Putamen (tissue), 1 donor: ENCODE measurements around the gene ATP1B2.
"Not testable (repeated sequence)": the region's sequence is repeated elsewhere in the genome, so short reads cannot be mapped to it uniquely, and the experiment has no call there.

Source experiments
- DNase-seq: peaks from one replicate; pipeline ENCODE4 v3.0.0-alpha.2; 2016; ENCODE audit warnings: low spot score

Gene ATP1B2, protein sequence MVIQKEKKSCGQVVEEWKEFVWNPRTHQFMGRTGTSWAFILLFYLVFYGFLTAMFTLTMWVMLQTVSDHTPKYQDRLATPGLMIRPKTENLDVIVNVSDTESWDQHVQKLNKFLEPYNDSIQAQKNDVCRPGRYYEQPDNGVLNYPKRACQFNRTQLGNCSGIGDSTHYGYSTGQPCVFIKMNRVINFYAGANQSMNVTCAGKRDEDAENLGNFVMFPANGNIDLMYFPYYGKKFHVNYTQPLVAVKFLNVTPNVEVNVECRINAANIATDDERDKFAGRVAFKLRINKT

DNA sequence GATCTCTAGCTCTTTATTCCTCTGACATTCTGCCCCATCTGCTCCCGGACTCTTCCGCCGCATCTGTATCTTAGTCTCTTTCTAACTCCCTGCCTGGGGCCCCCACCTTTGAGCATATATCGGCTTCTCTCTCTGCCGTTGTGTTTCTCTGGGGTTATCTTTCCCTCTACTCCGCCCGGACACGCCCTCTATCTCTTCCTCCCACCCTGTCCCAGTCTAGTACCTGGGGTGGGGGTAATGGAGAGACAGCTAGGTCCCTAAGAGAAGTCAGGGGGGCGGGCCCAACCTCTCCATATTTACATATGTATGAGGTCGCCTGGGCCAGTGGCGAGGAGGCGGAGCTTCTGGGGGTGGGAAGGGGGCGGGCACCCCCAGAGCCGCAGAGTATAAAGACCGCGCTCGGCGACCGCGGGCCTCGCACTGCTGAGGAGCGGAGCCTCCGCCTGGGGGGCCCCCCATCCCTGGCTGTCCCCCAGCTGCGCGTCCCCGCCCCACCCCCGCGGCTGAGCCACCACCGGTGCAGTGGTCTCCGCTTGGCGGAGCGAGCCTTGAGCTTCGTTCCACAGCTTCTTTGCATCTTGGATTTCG lies at the start of gene ATP1B2:
TSS of gene ATP1B2 (plus strand) at position 418 of the 588 bp plus-strand sequence. CDS start 593 bp downstream, outside the sequence.
- DNase-seq, result peak; percentile 51

DNA sequence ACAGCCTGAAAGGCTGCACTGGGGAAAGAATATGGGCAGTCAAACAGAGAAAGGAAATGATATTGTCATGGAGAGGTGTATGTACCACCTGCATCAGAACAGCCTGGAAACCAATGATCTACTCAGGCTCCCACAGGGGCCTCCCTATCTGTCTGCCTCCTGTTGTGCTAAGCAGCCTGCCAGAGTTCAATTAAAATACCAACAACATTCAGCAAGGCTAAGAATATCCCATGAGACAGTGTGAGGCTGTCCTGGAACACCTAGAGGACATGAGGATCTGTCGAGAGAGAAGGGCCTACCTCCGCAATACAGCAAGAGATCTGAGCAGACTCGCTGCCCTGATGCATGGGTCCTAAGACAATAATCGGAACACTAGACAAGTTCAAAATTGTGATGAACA lies 44.4 kb upstream of the ATP1B2 start:
- no peak for DNase-seq

DNA sequence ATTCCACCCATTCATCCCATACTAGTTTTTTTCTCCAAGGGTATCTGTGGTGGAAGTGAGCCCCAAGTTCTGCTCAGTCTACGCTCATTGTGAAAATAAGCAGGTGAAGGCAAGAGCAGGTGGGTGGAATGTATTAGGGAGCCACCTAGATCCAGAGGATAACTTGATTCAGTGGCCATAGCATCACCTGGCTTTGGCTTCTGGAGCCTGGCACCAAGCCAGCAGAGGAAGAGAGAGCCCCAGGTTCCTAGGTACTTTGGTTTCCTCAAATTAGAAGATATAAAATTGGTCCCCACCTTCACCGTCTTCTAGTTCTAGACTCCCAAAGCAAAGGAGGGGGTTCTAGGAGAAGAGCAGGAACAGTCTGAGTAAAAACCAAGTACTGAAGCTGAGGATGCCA lies 40.1 kb upstream of the ATP1B2 start:
- DNase-seq, result no peak

DNA sequence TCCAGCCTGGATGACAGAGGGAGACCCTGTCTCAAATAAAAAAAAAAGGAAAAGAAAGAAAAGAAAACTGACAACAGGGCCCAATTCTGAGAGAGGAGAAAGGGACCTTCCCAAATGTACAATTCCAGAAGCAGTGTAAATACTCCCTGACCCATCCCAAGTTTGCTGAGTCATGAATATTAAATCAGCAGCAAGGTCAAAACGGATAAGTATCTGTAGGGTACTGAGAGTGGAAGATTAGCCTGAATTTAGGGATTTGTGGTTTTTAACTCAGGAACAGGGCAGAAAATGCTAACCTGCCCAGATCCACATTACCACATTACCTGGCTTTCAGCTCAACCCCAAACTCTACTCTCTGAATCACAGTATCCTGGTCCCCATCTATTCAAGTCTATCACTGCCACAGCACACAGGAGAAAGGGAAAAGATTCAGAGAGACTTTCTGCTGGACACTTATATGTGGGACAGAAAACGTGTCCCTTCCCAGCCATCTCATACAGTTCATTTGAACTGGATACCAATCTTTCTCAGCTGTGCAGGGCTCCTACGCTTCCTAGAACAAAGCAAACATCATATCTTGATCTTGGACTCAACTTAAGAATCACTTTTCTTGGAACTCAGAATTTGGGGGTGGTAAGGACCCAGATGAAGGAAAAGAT lies 39.0 kb upstream of the ATP1B2 start:
- no peak for DNase-seq

DNA sequence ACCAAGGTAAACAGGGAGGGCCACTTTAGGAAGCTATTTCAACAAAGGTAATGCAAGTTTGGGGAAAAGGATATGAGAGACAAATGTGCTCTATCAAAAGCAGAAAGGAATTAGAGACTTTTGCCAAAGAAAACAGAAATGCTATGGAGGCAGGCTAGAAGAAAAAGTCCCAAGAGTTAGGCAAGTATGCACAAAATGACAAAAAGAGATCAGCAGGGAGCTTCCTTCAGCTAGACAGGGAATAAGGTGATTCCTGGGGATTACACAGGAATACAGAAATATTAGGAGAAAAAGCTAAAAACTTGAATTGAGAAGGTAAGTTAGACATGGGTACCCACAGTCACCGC lies 38.5 kb upstream of the ATP1B2 start:
- DNase-seq, result no peak

DNA sequence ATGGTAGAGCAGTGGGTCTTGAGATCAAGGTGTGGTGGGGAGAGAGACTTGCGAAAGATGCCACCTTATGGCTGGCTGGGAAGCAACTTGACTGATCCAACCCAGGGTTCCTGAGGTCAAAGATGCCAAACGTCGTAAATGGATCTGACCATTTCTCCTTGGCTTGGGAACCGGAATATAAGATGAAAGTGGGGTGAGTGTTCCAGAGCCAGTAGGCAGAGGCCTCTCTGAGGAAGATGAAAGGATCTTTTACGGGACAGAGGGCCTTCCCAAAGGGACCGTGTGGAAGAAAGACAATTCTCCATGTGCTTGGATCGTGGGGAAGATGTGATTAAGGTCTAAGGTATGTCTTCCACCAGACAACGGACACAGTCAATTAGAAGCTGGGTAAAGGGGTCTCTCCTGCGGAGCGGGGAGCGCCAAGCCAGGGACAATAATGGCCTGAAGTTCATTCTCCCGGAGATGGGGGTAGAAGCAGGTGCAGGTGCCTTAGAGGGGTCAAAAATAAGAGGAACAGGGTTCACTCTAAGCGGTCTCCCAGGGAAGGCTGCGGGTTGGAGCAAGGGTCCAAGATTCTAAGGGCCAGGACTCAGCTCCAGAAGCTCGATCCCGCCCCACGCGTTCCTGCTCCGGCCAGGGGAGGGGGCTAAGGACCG lies 36.8 kb upstream of the ATP1B2 start:
- no peak for DNase-seq

DNA sequence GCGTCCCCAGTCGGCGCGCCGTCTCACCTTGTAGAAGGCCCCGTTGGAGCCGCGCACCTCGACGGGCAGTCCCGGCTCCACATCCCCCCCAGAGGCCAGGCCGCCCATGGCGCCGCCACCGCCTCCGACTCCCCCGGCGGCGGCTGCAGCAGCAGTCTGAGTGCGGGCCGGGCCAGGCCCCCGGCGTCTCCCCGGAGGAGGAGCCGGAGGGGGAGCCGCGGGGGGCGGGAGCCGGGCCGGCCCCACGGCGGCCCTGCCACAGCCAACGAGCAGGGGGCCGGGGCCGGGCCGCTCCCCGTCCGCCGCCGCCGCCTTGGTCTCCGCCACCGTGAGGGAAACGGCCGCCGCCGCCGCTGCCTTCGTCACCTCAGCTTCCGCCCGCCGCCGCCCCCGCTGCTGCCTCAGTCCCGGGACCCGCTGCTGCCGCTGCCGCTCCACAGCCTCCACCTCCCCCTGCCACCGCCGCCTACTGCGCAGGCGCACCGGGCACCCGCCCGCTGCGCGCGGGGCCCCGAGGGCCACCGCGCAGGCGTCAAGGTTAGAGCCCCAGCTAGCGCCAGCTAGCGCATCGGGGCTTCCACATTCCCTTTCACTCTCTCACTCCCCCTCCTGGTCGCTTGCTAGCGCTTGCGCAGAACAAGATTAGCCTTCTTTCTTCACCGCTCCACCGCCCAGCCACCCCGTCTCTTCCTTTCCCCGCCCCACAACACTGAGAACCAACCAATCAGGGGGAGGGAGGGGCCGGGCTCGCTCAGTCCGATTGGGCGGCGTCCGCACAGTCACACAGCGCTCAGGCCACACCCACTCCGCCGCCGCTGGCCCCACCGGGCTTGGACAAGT lies 36.1 kb upstream of the ATP1B2 start, which contains the start of gene FXR2:
TSS of gene FXR2 (minus strand) at position 473 of the 840 bp plus-strand sequence. CDS start at position 108, 365 bp downstream.
- peak; percentile 100 for DNase-seq

DNA sequence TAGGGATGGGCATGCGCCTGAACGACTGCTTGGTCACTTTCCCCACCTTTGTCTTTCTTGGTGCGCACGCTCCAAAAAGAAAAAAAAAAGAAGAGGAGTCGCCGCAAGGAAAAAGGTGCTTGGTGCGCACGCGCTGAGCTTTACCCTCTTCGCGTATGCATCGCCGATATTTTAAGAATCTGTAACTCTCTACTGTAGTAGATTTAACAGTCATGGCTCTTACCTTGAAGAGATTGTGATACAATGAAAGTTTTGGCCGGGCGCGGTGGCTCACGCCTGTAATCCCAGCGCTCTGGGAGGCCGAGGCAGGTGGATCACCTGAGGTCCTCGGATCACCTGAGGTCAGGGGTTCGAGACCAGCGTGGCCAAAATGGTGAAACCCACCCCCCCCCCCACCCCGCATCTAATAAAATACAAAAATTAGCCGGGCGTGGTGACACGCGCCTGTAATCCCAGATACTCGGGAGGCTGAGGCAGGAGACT lies 35.4 kb upstream of the ATP1B2 start:
- no peak for DNase-seq

DNA sequence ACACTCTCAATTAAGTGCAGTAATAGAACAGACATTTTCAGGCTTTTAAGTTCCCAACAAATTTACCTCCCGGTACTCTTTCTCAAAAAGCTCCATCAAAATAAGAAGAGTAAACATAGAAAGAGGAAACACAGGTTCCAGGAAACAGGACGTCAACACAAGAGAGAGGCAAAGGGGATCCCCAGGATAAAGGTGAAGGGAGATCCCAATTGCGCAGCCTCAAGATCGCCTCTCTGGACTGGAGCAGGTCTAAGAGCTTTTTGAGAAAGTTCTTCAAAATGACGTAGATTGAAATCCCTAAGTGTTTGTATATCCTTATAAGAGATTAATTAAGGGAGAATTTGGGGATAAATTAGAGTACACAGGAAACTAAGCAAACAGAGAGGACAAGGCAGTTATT lies 32.1 kb upstream of the ATP1B2 start:
- DNase-seq, result no peak

DNA sequence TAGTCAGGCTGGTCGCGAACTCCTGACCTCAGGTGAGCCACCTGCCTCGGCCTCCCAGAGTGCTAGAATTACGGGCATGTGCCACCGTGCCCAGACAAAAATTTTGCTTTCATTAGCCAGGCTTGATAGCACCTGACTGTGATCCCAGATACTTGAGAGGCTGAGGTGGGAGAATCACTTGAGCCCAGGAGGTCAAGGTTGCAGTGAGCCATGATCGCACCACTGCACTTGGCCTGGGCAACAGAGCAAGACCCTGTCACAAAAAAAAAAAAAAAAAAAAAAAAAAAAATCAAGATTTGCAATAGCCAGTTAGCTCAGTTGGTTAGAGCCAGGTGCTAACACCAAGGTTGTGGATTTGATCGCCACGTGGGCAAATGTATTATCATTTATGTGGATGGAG lies 29.9 kb upstream of the ATP1B2 start:
- DNase-seq, result no peak

DNA sequence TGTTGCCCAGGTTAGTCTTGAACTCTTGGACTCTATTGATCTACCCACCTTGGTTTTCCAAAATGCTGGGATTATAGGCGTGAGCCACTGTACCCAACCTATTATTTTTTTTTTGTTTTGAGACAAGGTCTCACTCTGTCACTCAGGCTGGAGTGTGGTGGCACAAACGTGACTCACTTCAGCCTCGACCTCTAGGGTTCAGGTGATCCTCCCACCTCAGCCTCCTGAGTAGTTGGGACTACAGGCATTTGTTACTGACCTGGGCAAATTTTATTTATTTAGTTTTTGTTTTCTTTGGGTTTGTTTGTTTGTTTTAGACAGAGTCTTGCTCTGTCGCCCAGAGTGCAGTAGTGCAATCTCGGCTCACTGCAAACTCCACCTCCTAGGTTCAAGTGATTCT lies 27.1 kb upstream of the ATP1B2 start:
- DNase-seq, result no peak

DNA sequence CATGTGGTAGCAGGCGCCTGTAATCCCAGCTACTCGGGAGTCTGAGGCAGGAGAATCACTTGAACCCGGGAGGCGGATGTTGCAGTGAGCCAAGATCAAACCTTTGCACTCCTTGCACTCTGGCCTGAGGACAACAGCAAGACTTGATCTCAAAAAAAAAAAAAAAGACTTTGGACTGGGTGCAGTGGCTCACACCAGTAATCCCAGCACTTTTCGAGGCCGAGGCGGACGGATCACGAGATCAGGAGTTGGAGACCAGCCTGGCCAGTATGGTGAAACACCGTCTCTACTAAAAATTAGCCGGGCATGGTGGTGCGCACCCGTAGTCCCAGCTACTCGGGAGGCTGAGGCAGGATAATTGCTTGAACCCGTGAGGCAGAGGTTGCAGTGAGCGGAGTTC lies 25.0 kb upstream of the ATP1B2 start:
- not testable (repeated sequence) for DNase-seq

DNA sequence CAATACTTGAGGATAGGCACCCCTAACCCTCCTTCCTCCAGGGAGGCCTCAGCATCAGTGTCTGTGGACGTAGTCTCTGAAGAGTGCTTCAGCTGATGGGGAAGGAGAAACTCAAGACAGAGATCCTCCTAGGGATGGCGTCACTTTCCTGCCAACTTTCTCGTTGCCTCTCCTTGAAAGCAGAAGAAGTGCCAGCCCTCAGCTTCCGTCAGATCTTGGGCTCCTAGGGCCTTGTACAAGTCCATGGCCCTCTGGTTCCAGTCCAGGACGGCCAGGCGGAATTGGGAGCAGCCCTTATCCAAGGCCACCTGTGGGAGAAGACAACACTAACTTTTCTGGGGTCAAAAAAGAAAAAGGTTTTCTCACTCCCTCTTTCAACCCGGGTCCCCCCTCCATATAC lies 24.4 kb upstream of the ATP1B2 start:
- DNase-seq, result no peak

DNA sequence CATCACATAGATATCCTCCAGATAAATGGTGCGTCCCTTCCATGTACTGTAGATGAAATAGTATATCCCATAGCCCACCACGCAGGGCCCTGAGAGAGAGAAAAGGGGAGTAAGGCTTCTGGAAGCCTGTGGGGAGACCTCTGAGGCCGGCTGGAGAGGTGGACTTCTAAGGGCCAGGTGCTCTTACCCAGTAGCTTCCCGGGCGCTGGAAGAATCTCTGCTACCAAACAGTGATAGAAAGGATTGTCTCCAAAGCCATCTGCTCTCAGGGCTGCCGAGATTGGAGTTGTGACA lies 23.8 kb upstream of the ATP1B2 start:
- DNase-seq, result no peak

DNA sequence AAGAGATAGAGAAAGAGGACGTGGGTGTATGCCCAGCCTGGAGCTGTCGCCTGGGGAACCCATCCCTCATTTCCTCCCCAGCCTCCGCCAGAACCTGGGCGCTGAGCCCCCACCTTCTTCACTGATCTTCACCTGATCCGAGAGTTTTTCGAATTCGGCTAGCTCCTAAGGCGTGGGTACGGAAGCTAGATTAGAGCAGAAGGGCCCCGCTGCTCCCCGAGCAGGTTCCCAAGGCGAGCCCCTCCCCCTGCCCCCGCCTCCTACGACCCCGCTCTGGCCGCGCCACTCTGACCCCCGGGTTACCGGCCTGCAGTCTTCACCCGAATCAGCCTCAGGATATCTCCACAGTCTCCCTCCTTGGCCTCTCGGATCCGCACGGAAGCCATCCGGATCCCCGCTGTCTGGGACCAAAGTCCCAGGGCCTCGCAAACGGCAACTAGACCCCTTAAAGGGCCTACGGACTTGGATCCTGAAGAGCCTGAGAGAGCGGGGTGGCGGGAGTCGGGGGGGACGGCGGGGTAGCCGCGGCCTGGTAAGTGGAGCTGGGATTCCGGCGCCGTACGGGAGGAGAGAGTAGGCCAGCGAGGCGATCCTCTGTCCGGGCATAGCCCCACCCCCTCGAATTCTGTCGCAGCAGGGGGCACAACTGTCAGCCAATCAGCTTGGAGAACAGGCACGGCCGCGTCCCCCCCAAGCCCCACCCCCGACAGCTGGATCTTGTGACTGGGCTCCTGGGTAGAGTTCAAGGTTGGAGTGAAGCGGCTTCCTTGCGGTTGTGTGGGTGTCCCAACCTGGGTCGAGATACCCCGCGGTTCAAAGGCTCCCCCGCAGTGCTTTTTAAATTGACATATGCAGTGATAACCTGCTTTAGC lies 23.2 kb upstream of the ATP1B2 start, which contains the start of gene SAT2:
TSS of gene SAT2 (minus strand) at position 572 of the 872 bp plus-strand sequence. CDS start at position 386, 186 bp downstream.
- peak; percentile 96 for DNase-seq

DNA sequence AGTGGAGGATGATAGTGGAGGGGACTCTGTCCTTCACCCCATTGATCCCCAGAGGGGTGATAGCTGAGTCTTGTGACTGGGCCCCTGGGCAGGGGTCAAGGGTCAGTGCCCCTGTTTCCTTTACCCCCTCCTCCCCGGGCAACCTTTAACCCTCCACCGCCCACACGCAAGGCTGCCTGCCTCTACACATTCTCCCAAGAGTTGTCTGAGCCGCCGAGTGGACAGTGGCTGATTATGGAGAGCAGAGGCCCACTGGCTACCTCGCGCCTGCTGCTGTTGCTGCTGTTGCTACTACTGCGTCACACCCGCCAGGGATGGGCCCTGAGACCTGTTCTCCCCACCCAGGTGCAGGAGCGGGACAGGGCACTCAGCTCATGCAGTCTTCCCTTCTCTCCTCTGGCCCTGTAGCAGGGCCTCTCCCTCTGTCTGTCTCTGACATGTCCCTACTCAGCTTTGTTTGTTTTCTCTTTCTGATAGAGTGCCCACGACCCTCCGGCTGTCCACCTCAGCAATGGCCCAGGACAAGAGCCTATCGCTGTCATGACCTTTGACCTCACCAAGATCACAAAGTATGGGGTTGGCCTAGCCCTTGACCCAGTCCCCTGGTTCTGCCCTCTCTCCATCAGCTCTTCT lies 20.7 kb upstream of the ATP1B2 start, which contains the start of gene SHBG:
TSS of gene SHBG (plus strand) at position 197 of the 633 bp plus-strand sequence. CDS start at position 235, 38 bp downstream.
- DNase-seq, result no peak

DNA sequence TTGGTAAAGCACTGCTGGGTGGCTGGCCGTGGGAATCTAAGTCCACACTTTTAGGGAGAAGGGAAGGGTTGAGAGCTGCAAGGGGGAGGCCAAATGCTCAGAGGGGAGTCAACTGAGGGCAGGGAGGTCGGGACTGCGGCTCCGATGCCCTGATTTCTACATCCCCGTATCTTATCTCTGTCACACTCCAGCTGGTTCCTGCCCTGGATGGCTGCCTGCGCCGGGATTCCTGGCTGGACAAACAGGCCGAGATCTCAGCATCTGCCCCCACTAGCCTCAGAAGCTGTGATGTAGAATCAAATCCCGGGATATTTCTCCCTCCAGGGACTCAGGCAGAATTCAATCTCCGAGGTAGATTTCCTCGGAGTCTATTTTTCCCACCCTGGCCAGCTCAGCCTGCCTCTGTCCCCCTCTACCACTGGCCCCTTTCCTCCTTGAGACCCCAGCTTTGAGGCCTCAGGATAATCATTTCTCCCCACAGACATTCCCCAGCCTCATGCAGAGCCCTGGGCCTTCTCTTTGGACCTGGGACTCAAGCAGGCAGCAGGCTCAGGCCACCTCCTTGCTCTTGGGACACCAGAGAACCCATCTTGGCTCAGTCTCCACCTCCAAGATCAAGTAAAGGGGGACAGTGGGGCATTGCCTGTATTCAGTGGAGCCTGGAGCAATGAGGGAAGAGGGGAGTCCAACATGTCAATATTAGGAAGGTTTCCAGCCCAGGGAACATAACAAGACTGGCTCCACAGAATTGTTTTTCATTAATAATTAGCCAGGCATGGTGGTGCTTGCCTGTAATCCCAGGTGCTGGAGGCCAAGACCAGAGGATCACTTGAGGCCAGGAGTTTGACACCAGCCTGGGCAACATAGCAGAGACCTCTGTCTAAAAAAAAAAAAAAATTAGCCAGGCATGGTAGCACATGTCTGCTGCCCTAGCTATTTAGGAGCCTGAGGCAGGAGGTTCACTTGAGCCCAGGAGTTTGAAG lies 19.0 kb upstream of the ATP1B2 start:
- no peak for DNase-seq

DNA sequence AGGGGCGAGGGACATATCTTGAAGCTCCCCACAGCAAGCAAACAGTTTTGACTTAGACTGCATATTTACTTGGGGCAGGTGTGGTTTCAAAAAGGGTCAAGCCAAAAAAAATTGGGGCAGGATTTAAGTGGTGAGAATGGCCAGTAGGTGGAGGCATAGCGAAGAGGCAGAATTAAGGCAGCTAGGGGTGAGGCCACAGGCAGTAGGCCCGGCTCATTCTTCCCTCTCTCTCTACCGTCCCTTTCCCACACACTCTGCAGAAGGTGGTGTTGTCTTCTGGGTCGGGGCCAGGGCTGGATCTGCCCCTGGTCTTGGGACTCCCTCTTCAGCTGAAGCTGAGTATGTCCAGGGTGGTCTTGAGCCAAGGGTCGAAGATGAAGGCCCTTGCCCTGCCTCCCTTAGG lies 18.2 kb upstream of the ATP1B2 start:
- no peak for DNase-seq

DNA sequence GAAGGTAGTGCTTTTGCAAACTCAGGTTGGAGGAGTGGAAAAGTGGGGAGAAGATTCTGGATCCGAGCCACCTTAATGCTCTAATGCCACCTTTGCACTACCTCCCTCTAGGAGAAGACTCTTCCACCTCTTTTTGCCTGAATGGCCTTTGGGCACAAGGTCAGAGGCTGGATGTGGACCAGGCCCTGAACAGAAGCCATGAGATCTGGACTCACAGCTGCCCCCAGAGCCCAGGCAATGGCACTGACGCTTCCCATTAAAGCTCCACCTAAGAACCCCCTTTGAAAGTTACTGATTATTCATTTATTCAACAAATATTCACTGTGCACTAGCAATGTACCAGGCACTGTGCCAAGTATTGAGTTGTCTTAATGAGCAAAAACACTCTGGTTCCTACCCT lies 17.6 kb upstream of the ATP1B2 start:
- DNase-seq, result no peak
